Neuronal stem cell (in vitro differentiated cells): ENCODE measurements around the gene RNF150.

Experiments used
- DNase-seq: peaks from one replicate; pipeline ENCODE4 v3.0.0-alpha.2; 2013; ENCODE audit warnings: low spot score
- H2AFZ ChIP-seq: one replicate; pipeline ENCODE4 v1.6.1; 2013; ENCODE audit warnings: mild to moderate bottlenecking, low read length, inconsistent platforms
- H2AK5ac ChIP-seq: 2 replicates; pipeline ENCODE4 v1.6.1; 2013; ENCODE audit warnings: low read depth, mild to moderate bottlenecking, inconsistent platforms, low read length, moderate library complexity, mixed read lengths
- H2BK120ac ChIP-seq: 2 replicates; pipeline ENCODE4 v1.6.1; 2013; ENCODE audit warnings: low read depth, mild to moderate bottlenecking, inconsistent platforms, low read length, moderate library complexity, mixed read lengths
- H2BK12ac ChIP-seq: one replicate; pipeline ENCODE4 v1.6.1; 2013; ENCODE audit warnings: low read length, inconsistent platforms
- H2BK15ac ChIP-seq: 2 replicates; pipeline ENCODE4 v1.6.1; 2013; ENCODE audit warnings: mild to moderate bottlenecking, low read length, inconsistent platforms, mixed read lengths
- H2BK5ac ChIP-seq: one replicate; pipeline ENCODE4 v1.6.1; 2013; ENCODE audit warnings: inconsistent platforms, mild to moderate bottlenecking, low read length, moderate library complexity
- H3K14ac ChIP-seq: one replicate; pipeline ENCODE4 v1.6.1; 2013; ENCODE audit warnings: low read length, inconsistent platforms
- H3K18ac ChIP-seq: 2 replicates; pipeline ENCODE4 v1.6.1; 2013; ENCODE audit warnings: low read length, inconsistent platforms
- H3K23ac ChIP-seq: 2 replicates; pipeline ENCODE4 v1.6.1; 2013; ENCODE audit warnings: low read depth, mild to moderate bottlenecking, mixed read lengths, low read length, inconsistent platforms; ENCODE audit not compliant: poor library complexity
- H3K27ac ChIP-seq: replicated peaks from 3 replicates; pipeline ENCODE4 v1.5.1; 2013; ENCODE audit warnings: low read length, inconsistent platforms
- H3K27me3 ChIP-seq, 3 experiments: 2 replicates each; pipeline ENCODE4 v1.6.1; 2013; ENCODE audit warnings: low read length in 3 of 3, mild to moderate bottlenecking in 2 of 3, inconsistent platforms in 1 of 3, low read depth in 1 of 3, mixed read lengths in 1 of 3, moderate library complexity in 1 of 3; ENCODE audit not compliant: control insufficient read depth in 3 of 3, insufficient read depth in 3 of 3
- H3K36me3 ChIP-seq, 2 donors: replicated peaks in 1 of 2; 2 replicates each; pipeline ENCODE4 v1.6.1; 2013; ENCODE audit warnings: low read length in 2 of 2; ENCODE audit not compliant: control insufficient read depth in 2 of 2, insufficient read depth in 2 of 2
- H3K4ac ChIP-seq: 2 replicates; pipeline ENCODE4 v1.6.1; 2013; ENCODE audit warnings: inconsistent platforms, mild to moderate bottlenecking, low read length, moderate library complexity
- H3K4me1 ChIP-seq, 2 donors: 1 replicate in 1 of 2; 2 replicates in 1 of 2; pipeline ENCODE4 v1.6.1; 2013; ENCODE audit warnings: low read length in 2 of 2, low read depth in 1 of 2; ENCODE audit not compliant: control insufficient read depth in 2 of 2, insufficient read depth in 1 of 2
- H3K4me2 ChIP-seq: one replicate; pipeline ENCODE4 v1.6.1; 2013; ENCODE audit warnings: mild to moderate bottlenecking, low read length, inconsistent platforms; ENCODE audit not compliant: insufficient read depth, poor library complexity, severe bottlenecking
- H3K4me3 ChIP-seq, 2 donors: 2 replicates each; pipeline ENCODE4 v1.5.1; 2013; ENCODE audit warnings: low read length in 2 of 2, mild to moderate bottlenecking in 2 of 2, inconsistent platforms in 1 of 2, moderate library complexity in 1 of 2
- H3K79me1 ChIP-seq: one replicate; pipeline ENCODE4 v1.6.1; 2013; ENCODE audit warnings: low read depth, mild to moderate bottlenecking, inconsistent platforms, low read length, moderate library complexity
- H3K9ac ChIP-seq: one replicate; pipeline ENCODE4 v1.6.1; 2013; ENCODE audit warnings: mild to moderate bottlenecking, low read depth, low read length, inconsistent platforms; ENCODE audit not compliant: poor library complexity
- H3K9me3 ChIP-seq, 2 donors: replicated peaks in 1 of 2; 2 replicates each; pipeline versions ENCODE3 to v1.6.1; 2013; ENCODE audit warnings: low read length in 2 of 2, mild to moderate bottlenecking in 2 of 2, inconsistent platforms in 1 of 2, low read depth in 1 of 2, mixed read lengths in 1 of 2, moderate library complexity in 1 of 2; ENCODE audit not compliant: control insufficient read depth in 2 of 2, insufficient read depth in 1 of 2
- H4K8ac ChIP-seq: one replicate; pipeline ENCODE4 v1.6.1; 2013; ENCODE audit warnings: low read depth, mild to moderate bottlenecking, inconsistent platforms, low read length, moderate library complexity
- H4K91ac ChIP-seq: one replicate; pipeline ENCODE4 v1.6.1; 2013; ENCODE audit warnings: low read length, low read depth, mild to moderate bottlenecking, inconsistent platforms; ENCODE audit not compliant: poor library complexity
- WGBS, 2 donors: extraction: QIAGEN DNeasy Blood & Tissue Kit; methylation state at CpG; one replicate each; pipeline ENCODE4 v1.1.7; 2013; ENCODE audit warnings: missing lambda C conversion rate in 2 of 2, mixed read lengths in 1 of 2; ENCODE audit not compliant: insufficient read length in 2 of 2, insufficient replicate concordance in 1 of 2; ENCODE audit errors: extremely low coverage in 2 of 2; 5-methylcytosine and 5-hydroxymethylcytosine counted together

Gene RNF150

GRCh38 chr4:141109983-141110382 lies 23.3 kb downstream of the RNF150 start:
- H4K8ac ChIP-seq, result no peak overlapping the region
- H3K36me3 ChIP-seq, result peaks cover 0 to 2% of the 10 kb centered on the region in 2 donors
- H3K4me1 ChIP-seq, result no peaks in the 10 kb centered on the region
- no peak overlapping the region for H3K9ac ChIP-seq
- no CpG with 5 or more reads among the region's 4 CpGs for WGBS, 2 donors
- no peaks in the 10 kb centered on the region for H3K27me3 ChIP-seq
- H3K9me3 ChIP-seq, result peaks cover 0 to 3% of the 10 kb centered on the region in 2 donors
- no peak overlapping the region for H2AFZ ChIP-seq
- no peak overlapping the region for H4K91ac ChIP-seq
- H3K27ac ChIP-seq, result no peak overlapping the region
- no peak overlapping the region for H2BK12ac ChIP-seq
- no peak overlapping the region for H3K14ac ChIP-seq
- no peak overlapping the region for H3K18ac ChIP-seq
- no peaks in the 10 kb centered on the region for H3K79me1 ChIP-seq
- no peak overlapping the region for H2BK15ac ChIP-seq
- DNase-seq, result no peak
- no peak overlapping the region for H3K4ac ChIP-seq
- H2AK5ac ChIP-seq, result no peak overlapping the region
- no peak overlapping the region for H3K4me2 ChIP-seq
- no peak overlapping the region for H2BK120ac ChIP-seq
- H3K23ac ChIP-seq, result no peak overlapping the region
- H3K4me3 ChIP-seq, result no peak overlapping the region
- H2BK5ac ChIP-seq, result no peak overlapping the region

DNA sequence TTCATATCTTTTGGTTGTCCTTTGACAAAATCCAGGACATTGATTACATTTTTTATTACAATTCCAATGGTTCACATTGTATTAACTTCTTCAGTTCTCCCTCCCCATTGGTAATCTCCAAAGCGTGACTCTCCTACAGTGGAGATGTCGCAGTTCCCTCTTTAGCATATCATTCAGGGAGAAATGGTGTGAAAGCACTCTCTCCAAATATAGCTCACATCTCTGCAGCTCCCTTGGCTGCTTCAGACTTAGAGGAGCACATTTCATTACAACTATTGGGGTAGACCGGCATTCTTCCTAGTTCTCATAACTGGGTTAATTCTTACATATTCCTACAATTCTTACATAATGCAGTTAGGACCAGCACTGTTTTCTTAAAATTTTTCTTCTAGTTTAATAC lies 25.3 kb downstream of the RNF150 start:
- Histone ChIP-seq H3K4me3 (no peak overlapping the region), H3K27me3 (no peaks in the 10 kb centered on the region), H2BK120ac (no peak overlapping the region), H3K4ac (no peak overlapping the region), H3K9me3 (no peaks in the 10 kb centered on the region), H2AFZ (no peak overlapping the region), H3K27ac (no peak overlapping the region), H3K4me1 (no peaks in the 10 kb centered on the region), H3K18ac (no peak overlapping the region), H3K9ac (no peak overlapping the region), H2BK5ac (no peak overlapping the region), H3K14ac (no peak overlapping the region), H3K4me2 (no peak overlapping the region), H2AK5ac (no peak overlapping the region), H2BK12ac (no peak overlapping the region), H3K79me1 (no peaks in the 10 kb centered on the region), H3K23ac (no peak overlapping the region), H3K36me3 (peaks cover 0 to 2% of the 10 kb centered on the region in 2 donors), H4K91ac (no peak overlapping the region), H2BK15ac (no peak overlapping the region), H4K8ac (no peak overlapping the region)
- no CpG with 5 or more reads among the region's 3 CpGs for WGBS, 2 donors
- no peak for DNase-seq

DNA sequence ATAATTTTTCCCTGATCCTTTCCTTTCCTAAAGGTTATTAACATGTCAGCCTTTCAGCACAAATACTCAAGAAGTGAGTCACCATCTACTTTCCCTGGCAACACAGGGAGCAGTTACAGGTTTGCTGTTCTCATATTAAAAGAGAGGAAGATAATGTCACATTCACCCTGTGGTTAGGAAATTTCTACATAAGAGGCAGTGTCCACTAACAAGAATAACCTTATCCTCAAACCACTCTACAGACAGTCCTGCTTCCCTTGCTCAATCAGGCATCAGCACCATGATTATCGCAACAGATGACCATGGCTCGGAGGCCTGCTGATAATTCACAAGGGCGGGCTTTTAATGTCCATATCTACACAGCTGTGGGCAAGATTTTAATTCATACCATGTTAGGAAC lies 30.9 kb downstream of the RNF150 start:
- no peak overlapping the region for H2BK15ac ChIP-seq
- no peaks in the 10 kb centered on the region for H3K9me3 ChIP-seq
- H4K91ac ChIP-seq, result no peak overlapping the region
- H4K8ac ChIP-seq, result no peak overlapping the region
- no CpG with 5 or more reads among the region's 3 CpGs for WGBS, 2 donors
- H2BK5ac ChIP-seq, result no peak overlapping the region
- H3K4ac ChIP-seq, result no peak overlapping the region
- no peak overlapping the region for H3K14ac ChIP-seq
- no peak for DNase-seq
- no peaks in the 10 kb centered on the region for H3K79me1 ChIP-seq
- no peak overlapping the region for H2AFZ ChIP-seq
- H3K4me3 ChIP-seq, result no peak overlapping the region
- no peak overlapping the region for H2BK12ac ChIP-seq
- no peak overlapping the region for H3K4me2 ChIP-seq
- H3K18ac ChIP-seq, result no peak overlapping the region
- H3K27ac ChIP-seq, result no peak overlapping the region
- no peak overlapping the region for H2BK120ac ChIP-seq
- H3K27me3 ChIP-seq, result no peaks in the 10 kb centered on the region
- no peaks in the 10 kb centered on the region for H3K36me3 ChIP-seq
- no peak overlapping the region for H3K9ac ChIP-seq
- no peak overlapping the region for H2AK5ac ChIP-seq
- no peaks in the 10 kb centered on the region for H3K4me1 ChIP-seq
- no peak overlapping the region for H3K23ac ChIP-seq

DNA sequence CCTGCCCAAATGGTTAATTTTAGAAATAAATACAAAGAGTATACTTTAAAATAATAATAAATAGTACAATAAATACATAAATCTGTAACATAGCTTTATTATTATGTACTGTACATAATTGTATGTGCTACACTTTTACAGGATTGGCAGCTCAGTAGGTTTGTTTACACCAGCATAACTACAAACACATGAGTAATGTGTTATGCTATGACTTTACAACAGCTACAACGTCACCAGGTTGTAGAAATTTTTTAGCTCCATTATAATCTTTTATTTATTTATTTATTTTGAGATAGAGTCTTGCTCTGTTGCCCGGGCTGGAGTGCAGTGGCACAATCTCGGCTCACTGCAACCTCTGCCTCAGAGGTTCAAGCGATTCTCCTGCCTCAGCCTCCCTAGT lies 31.8 kb downstream of the RNF150 start:
- H3K4me2 ChIP-seq, result no peak overlapping the region
- H3K4me1 ChIP-seq, result no peaks in the 10 kb centered on the region
- H4K91ac ChIP-seq, result no peak overlapping the region
- no peaks in the 10 kb centered on the region for H3K79me1 ChIP-seq
- no peak overlapping the region for H4K8ac ChIP-seq
- no peak overlapping the region for H3K9ac ChIP-seq
- no peak overlapping the region for H3K14ac ChIP-seq
- WGBS, 2 donors, result no CpG with 5 or more reads among the region's 4 CpGs
- no peak overlapping the region for H2BK12ac ChIP-seq
- no peaks in the 10 kb centered on the region for H3K36me3 ChIP-seq
- no peak overlapping the region for H3K27ac ChIP-seq
- no peak overlapping the region for H2BK15ac ChIP-seq
- no peak overlapping the region for H2BK5ac ChIP-seq
- H3K4me3 ChIP-seq, result no peak overlapping the region
- no peak for DNase-seq
- no peaks in the 10 kb centered on the region for H3K9me3 ChIP-seq
- no peak overlapping the region for H3K4ac ChIP-seq
- no peak overlapping the region for H3K23ac ChIP-seq
- H2AFZ ChIP-seq, result no peak overlapping the region
- H2AK5ac ChIP-seq, result no peak overlapping the region
- no peak overlapping the region for H3K18ac ChIP-seq
- H3K27me3 ChIP-seq, result no peaks in the 10 kb centered on the region
- no peak overlapping the region for H2BK120ac ChIP-seq
